Uterus (tissue), 4 donors: ENCODE results near the gene SLC25A25. TPM values are rescaled to one million over a fixed set of nuclear protein-coding genes. Genes with fewer than 3 reads are reported as not detected.

Experiments
- DNase-seq, 2 donors: peaks; one replicate each; pipeline ENCODE4 v3.0.0-alpha.2; 2019 to 2020
- H3K27ac ChIP-seq, 2 donors: fragments of 200-600 bp; sonication (generic); 1 replicate in 1 of 2; 2 replicates in 1 of 2; pipeline ENCODE4 v1.5.1; 2016 to 2018
- H3K27me3 ChIP-seq, 2 donors: fragments of 200-600 bp; sonication (generic); one replicate each; pipeline ENCODE4 v1.5.1; 2018 to 2019; ENCODE audit warnings: control low read depth in 1 of 2
- H3K36me3 ChIP-seq, 2 donors: fragments of 200-600 bp; sonication (generic); one replicate each; pipeline ENCODE4 v1.5.1; 2019; ENCODE audit warnings: control low read depth in 1 of 2
- H3K4me1 ChIP-seq, 2 donors: fragments of 200-600 bp; sonication (generic); one replicate each; pipeline ENCODE4 v1.5.1; 2018 to 2019; ENCODE audit warnings: control low read depth in 1 of 2
- H3K4me3 ChIP-seq, 2 donors: fragments of 200-600 bp; sonication (generic); 1 replicate in 1 of 2; 2 replicates in 1 of 2; pipeline ENCODE4 v1.5.1; 2018 to 2019; ENCODE audit warnings: mild to moderate bottlenecking in 1 of 2
- H3K9me3 ChIP-seq, 2 donors: fragments of 200-600 bp; sonication (generic); one replicate each; pipeline ENCODE4 v1.5.1; 2019; ENCODE audit warnings: control low read depth in 1 of 2
- POLR2A ChIP-seq, 2 donors: fragments of 450-650 bp; IDR thresholded peaks; one replicate each; pipeline ENCODE4 v1.6.1; 2016; ENCODE audit warnings: antibody characterized with exemption in 2 of 2, mild to moderate bottlenecking in 1 of 2, moderate library complexity in 1 of 2
- intact Hi-C: fragments of 100-400 bp; cut with DNase I; formaldehyde crosslinking; loops from one replicate; pipeline ENCODE4 v1.15.1; 2023; ENCODE audit warnings: low total_unique reads
- total RNA-seq, 4 donors: library from RNA; depleted of rRNA in 3 of 4; stranded (reverse); fragments of >200 nt in 3 of 4; gene quantifications; one replicate each; pipeline versions ENCODE4 v1.1.0 to v1.2.4, GENCODE V29; 2014 to 2023
- TF ChIP-seq, protein P1 (sequence below), 4 experiments: fragments of 200-600 bp in 2 of 4; fragments of 450-650 bp in 2 of 4; sonication (generic) in 2 of 4; IDR thresholded peaks; one replicate each; pipeline ENCODE4 v1.5.1; 2016 to 2019; ENCODE audit warnings: antibody characterized with exemption in 4 of 4, mild to moderate bottlenecking in 2 of 4, moderate library complexity in 1 of 4
- donor health status: DM: yes; HTN: yes; CAD: no.

Gene SLC25A25
- total RNA-seq, 4 donors from 2014 or later: 14.3 to 49.7 (median 49.0) TPM

- Histone ChIP-seq H3K36me3 (no peaks in the 10 kb centered on the region), H3K27me3 (no peaks in the 10 kb centered on the region), H3K9me3 (no peaks in the 10 kb centered on the region), H3K4me3 (no peak overlapping the region), H3K4me1 (no peaks in the 10 kb centered on the region), H3K27ac (no peak overlapping the region)
- intact Hi-C loops: loop anchor here (10.0 kb wide), 1 partner anchor 84 kb away; no protein-coding TSS in a partner anchor
- DNase-seq: peak in 1 of 2 donors; percentile 12
- TF ChIP-seq, protein P1, sequence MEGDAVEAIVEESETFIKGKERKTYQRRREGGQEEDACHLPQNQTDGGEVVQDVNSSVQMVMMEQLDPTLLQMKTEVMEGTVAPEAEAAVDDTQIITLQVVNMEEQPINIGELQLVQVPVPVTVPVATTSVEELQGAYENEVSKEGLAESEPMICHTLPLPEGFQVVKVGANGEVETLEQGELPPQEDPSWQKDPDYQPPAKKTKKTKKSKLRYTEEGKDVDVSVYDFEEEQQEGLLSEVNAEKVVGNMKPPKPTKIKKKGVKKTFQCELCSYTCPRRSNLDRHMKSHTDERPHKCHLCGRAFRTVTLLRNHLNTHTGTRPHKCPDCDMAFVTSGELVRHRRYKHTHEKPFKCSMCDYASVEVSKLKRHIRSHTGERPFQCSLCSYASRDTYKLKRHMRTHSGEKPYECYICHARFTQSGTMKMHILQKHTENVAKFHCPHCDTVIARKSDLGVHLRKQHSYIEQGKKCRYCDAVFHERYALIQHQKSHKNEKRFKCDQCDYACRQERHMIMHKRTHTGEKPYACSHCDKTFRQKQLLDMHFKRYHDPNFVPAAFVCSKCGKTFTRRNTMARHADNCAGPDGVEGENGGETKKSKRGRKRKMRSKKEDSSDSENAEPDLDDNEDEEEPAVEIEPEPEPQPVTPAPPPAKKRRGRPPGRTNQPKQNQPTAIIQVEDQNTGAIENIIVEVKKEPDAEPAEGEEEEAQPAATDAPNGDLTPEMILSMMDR (IDR thresholded peaks at IDR 0.05): no peak
- TF ChIP-seq POLR2A (IDR thresholded peaks at IDR 0.05): no peak
Measured at GRCh38 chr9:128118971-128119665, 51.1 kb downstream of the SLC25A25 start.

DNA sequence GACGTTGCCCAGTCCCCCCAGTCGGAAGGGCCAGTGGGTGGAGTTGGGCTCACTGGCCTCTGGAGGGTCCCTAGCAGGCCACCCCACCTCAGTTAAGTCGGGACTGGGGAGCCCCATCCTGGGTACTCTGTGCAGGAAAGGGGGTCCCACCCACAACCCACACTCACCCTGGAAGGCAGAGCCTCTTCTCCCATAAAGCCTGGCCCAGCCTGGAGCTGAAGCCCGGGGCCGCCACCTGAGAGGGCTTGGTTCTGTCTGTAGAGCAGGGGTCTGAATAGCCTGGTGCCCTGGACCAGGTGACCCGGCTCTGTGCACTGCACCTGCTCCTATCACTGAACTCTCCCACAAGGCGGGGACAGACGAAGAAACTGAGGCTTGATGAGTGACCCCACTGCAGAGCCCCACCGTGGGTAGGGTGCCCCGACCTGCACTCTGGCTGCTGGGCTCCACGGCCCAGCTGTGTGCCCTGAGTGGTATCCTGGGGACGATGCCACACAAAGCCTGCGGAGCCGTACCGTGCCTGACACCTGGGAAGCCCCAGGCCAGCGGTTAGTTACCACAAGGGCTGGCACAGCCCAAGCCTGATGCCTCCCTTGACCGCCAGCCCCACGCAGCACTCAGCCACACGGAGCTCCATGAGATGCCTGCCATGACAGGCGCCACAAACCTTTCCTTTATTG lies 52.2 kb downstream of the SLC25A25 start:
- Histone ChIP-seq H3K4me3 (no peak overlapping the region), H3K9me3 (no peaks in the 10 kb centered on the region), H3K27ac (no peak overlapping the region), H3K4me1 (no peaks in the 10 kb centered on the region), H3K36me3 (no peaks in the 10 kb centered on the region), H3K27me3 (no peaks in the 10 kb centered on the region)
- intact Hi-C loops: loop anchor here (5.0 kb wide), 1 partner anchor 178 kb away; no protein-coding TSS in a partner anchor
- TF ChIP-seq, protein P1 (IDR thresholded peaks at IDR 0.05): no peak
- no peak for TF ChIP-seq POLR2A (IDR thresholded peaks at IDR 0.05)
- peak in 1 of 2 donors; percentile 15 for DNase-seq

- H3K36me3 ChIP-seq: no peaks in the 10 kb centered on the region
- H3K9me3 ChIP-seq: no peaks in the 10 kb centered on the region
- no peak overlapping the region for H3K27ac ChIP-seq
- H3K4me1 ChIP-seq: peaks cover 4% of the 10 kb centered on the region in 2 donors
- no peak for DNase-seq
- H3K27me3 ChIP-seq: no peaks in the 10 kb centered on the region
- intact Hi-C loops: loop anchor here (5.0 kb wide), 1 partner anchor 179 kb away; no protein-coding TSS in a partner anchor
- TF ChIP-seq, protein P1 (IDR thresholded peaks at IDR 0.05): no peak
- TF ChIP-seq POLR2A (IDR thresholded peaks at IDR 0.05): no peak
- H3K4me3 ChIP-seq: no peak overlapping the region
Measured at GRCh38 chr9:128120741-128121465, 52.9 kb downstream of the SLC25A25 start.

- DNase-seq: no peak
- no peaks in the 10 kb centered on the region for H3K36me3 ChIP-seq
- no peak for TF ChIP-seq POLR2A (IDR thresholded peaks at IDR 0.05)
- TF ChIP-seq, protein P1 (IDR thresholded peaks at IDR 0.05): no peak
Measured at GRCh38 chr9:128121466-128121810, 53.4 kb downstream of the SLC25A25 start.

More at GRCh38 chr9:128121466-128121810, 53.4 kb downstream of the SLC25A25 start:
- intact Hi-C loops: loop anchor here (5.0 kb wide), 1 partner anchor 179 kb away; no protein-coding TSS in a partner anchor
- Histone ChIP-seq H3K27me3 (no peaks in the 10 kb centered on the region), H3K27ac (no peak overlapping the region), H3K4me3 (no peak overlapping the region), H3K4me1 (peaks cover 5 to 9% of the 10 kb centered on the region in 2 donors), H3K9me3 (no peaks in the 10 kb centered on the region)
